IMR-90 (cell line): Measurements from ENCODE around the gene PRKRIP1. TPM values are rescaled to one million over a fixed set of nuclear protein-coding genes. Genes with fewer than 3 reads are reported as not detected.

ENCODE experiments used
- ATAC-seq: fragments of 200-7000 bp; cut with Tn5 transposase; 2 replicates; pipeline ENCODE4 v1.9.1; 2020; ENCODE audit warnings: low read depth, mild to moderate bottlenecking, moderate library complexity
- BruUV-seq: library from RNA; stranded (reverse); fragments of 400-500 nt; replicated peaks from 2 replicates; lab custom pipeline; 2021; lab: Mats Ljungman, UMichigan
- CTCF ChIA-PET: fragments of 300-600 bp; formaldehyde crosslinking; extraction: SDS; loops from one replicate; lab custom pipeline; 2021; ENCODE audit warnings: antibody characterized with exemption; lab: Yijun Ruan, JAX
- POLR2A ChIA-PET: fragments of 300-600 bp; sonication (Branson Sonifier 250); formaldehyde crosslinking; loops from one replicate; lab custom pipeline; 2022; ENCODE audit warnings: antibody characterized with exemption; ENCODE audit not compliant: unreplicated experiment; lab: Charles Lee
- DNase-seq: peaks from one replicate; pipeline ENCODE4 v3.0.0; 2013
- H2AFZ ChIP-seq: replicated peaks from 2 replicates; pipeline ENCODE3; 2013; ENCODE audit warnings: low read length, mild to moderate bottlenecking; ENCODE audit not compliant: poor library complexity
- H2AK5ac ChIP-seq: 2 replicates; pipeline ENCODE4 v1.6.1; 2013; ENCODE audit warnings: low read depth, low read length, inconsistent platforms
- H2AK9ac ChIP-seq: replicated peaks from 2 replicates; pipeline ENCODE3; 2013; ENCODE audit warnings: mild to moderate bottlenecking, low read depth, low read length, moderate library complexity; ENCODE audit not compliant: poor library complexity
- H2BK120ac ChIP-seq: 2 replicates; pipeline ENCODE4 v1.6.1; 2013; ENCODE audit warnings: low read depth, low read length, inconsistent platforms
- H2BK15ac ChIP-seq: 3 replicates; pipeline ENCODE4 v1.6.1; 2013; ENCODE audit warnings: low read depth, low read length, inconsistent platforms
- H2BK20ac ChIP-seq: 2 replicates; pipeline ENCODE4 v1.6.1; 2013; ENCODE audit warnings: low read depth, mild to moderate bottlenecking, inconsistent platforms, low read length, moderate library complexity
- H2BK5ac ChIP-seq: 2 replicates; pipeline ENCODE4 v1.6.1; 2013; ENCODE audit warnings: mild to moderate bottlenecking, low read depth, low read length, inconsistent platforms; ENCODE audit not compliant: poor library complexity, severe bottlenecking
- H3K14ac ChIP-seq: replicated peaks from 2 replicates; pipeline ENCODE4 v1.6.1; 2013; ENCODE audit warnings: low read depth, low read length, inconsistent platforms
- H3K18ac ChIP-seq: 2 replicates; pipeline ENCODE4 v1.6.1; 2013; ENCODE audit warnings: low read depth, low read length, control low read depth
- H3K23ac ChIP-seq: 2 replicates; pipeline ENCODE4 v1.6.1; 2013; ENCODE audit warnings: low read depth, low read length, inconsistent platforms
- H3K27ac ChIP-seq: 2 replicates; pipeline ENCODE4 v1.5.1; 2013; ENCODE audit warnings: mild to moderate bottlenecking, control low read depth, low read length; ENCODE audit not compliant: insufficient read depth
- H3K27me3 ChIP-seq: 2 replicates; pipeline ENCODE4 v1.6.1; 2013; ENCODE audit warnings: low read length; ENCODE audit not compliant: control insufficient read depth, insufficient read depth
- H3K36me3 ChIP-seq: 2 replicates; pipeline ENCODE4 v1.6.1; 2013; ENCODE audit warnings: low read length, mixed read lengths; ENCODE audit not compliant: control insufficient read depth, insufficient read depth
- H3K4ac ChIP-seq: 2 replicates; pipeline ENCODE4 v1.6.1; 2013; ENCODE audit warnings: low read depth, low read length, inconsistent platforms
- H3K4me1 ChIP-seq: 2 replicates; pipeline ENCODE4 v1.6.1; 2013; ENCODE audit warnings: low read length, mixed read lengths; ENCODE audit not compliant: control insufficient read depth, insufficient read depth
- H3K4me2 ChIP-seq: 2 replicates; pipeline ENCODE4 v1.6.1; 2013; ENCODE audit warnings: low read depth, mild to moderate bottlenecking, control low read depth, low read length, moderate library complexity
- H3K4me3 ChIP-seq: 2 replicates; pipeline ENCODE4 v1.5.1; 2013; ENCODE audit warnings: low read depth, mild to moderate bottlenecking, control low read depth, low read length, moderate library complexity; ENCODE audit not compliant: insufficient read depth
- H3K56ac ChIP-seq: 2 replicates; pipeline ENCODE4 v1.6.1; 2013; ENCODE audit warnings: low read length, inconsistent platforms; ENCODE audit not compliant: insufficient read depth; ENCODE audit errors: extremely low read depth
- H3K79me1 ChIP-seq, 2 experiments: 2 replicates each; pipeline ENCODE4 v1.6.1; 2013; ENCODE audit warnings: low read length in 2 of 2, inconsistent platforms in 1 of 2, low read depth in 1 of 2
- H3K9ac ChIP-seq: 2 replicates; pipeline ENCODE4 v1.6.1; 2013; ENCODE audit warnings: low read depth, low read length, control low read depth
- H3K9me1 ChIP-seq: 2 replicates; pipeline ENCODE4 v1.6.1; 2013; ENCODE audit warnings: low read length, inconsistent platforms; ENCODE audit not compliant: insufficient read depth
- H3K9me3 ChIP-seq: 2 replicates; pipeline ENCODE4 v1.6.1; 2013; ENCODE audit warnings: low read length; ENCODE audit not compliant: control insufficient read depth, insufficient read depth
- H4K20me1 ChIP-seq: 2 replicates; pipeline ENCODE4 v1.6.1; 2013; ENCODE audit warnings: low read length, inconsistent platforms; ENCODE audit not compliant: insufficient read depth
- H4K5ac ChIP-seq: 2 replicates; pipeline ENCODE4 v1.6.1; 2013; ENCODE audit warnings: mild to moderate bottlenecking, low read depth, low read length, control low read depth
- H4K8ac ChIP-seq, 2 experiments: 2 replicates each; pipeline ENCODE4 v1.6.1; 2013; ENCODE audit warnings: low read depth in 2 of 2, low read length in 2 of 2, control low read depth in 1 of 2, inconsistent platforms in 1 of 2
- H4K91ac ChIP-seq: 2 replicates; pipeline ENCODE4 v1.6.1; 2013; ENCODE audit warnings: low read depth, low read length, inconsistent platforms; ENCODE audit not compliant: insufficient read depth
- NFE2L2 ChIP-seq: fragments of 150-350 bp; IDR thresholded peaks from 2 replicates; pipeline ENCODE4 v1.6.1; 2016; ENCODE audit warnings: low read depth, mild to moderate bottlenecking, low read length
- RAD21 ChIP-seq: IDR thresholded peaks from 2 replicates; pipeline ENCODE4 v1.6.1; 2012; ENCODE audit warnings: low read length, improper control_type of control experiment
- SMC3 ChIP-seq: fragments of 150-350 bp; IDR thresholded peaks from 2 replicates; pipeline ENCODE4 v1.6.1; 2016; ENCODE audit warnings: low read depth, mild to moderate bottlenecking, antibody characterized with exemption, low read length, moderate library complexity
- WGBS, 2 experiments: methylation state at CpG; one replicate each; pipeline versions ENCODE4 v1.1.5 to v1.1.7; 2013; ENCODE audit warnings: missing lambda C conversion rate in 2 of 2; ENCODE audit not compliant: insufficient read length in 1 of 2; ENCODE audit errors: extremely low coverage in 2 of 2; 5-methylcytosine and 5-hydroxymethylcytosine counted together
- dilution Hi-C: fragments of 300-500 bp; cut with HindIII; formaldehyde crosslinking; loops from one replicate; pipeline ENCODE4 v1.14.3; 2018; ENCODE audit warnings: low sequenced_read_pairs; ENCODE audit not compliant: unreplicated experiment
- in situ Hi-C: fragments of 300-500 bp; cut with MboI; formaldehyde crosslinking; loops from 3 replicates; pipeline ENCODE4 v1.14.3; 2019; ENCODE audit warnings: low sequenced_read_pairs, inconsistent platforms, mixed read lengths
- intact Hi-C: fragments of 100-400 bp; cut with micrococcal nuclease; formaldehyde crosslinking; loops from 2 replicates; pipeline ENCODE4 v1.10.0; 2022
- polyA plus RNA-seq, 3 experiments: library from polyadenylated mRNA; depleted of rRNA; stranded (reverse); fragments of >200 nt; gene quantifications; 2 replicates each; pipeline ENCODE4 v1.2.3, GENCODE V29; 2012; ENCODE audit warnings: low replicate concordance in 1 of 3
- total RNA-seq: library from RNA; depleted of rRNA; stranded (reverse); fragments of >200 nt; gene quantifications from 2 replicates; pipeline ENCODE4 v1.2.3, GENCODE V29; 2012
- TF ChIP-seq, protein P1 (sequence below): conservative IDR thresholded peaks from 2 replicates; pipeline ENCODE4 v1.5.1; 2012; ENCODE audit warnings: mild to moderate bottlenecking, low read depth, low read length, improper control_type of control experiment

Gene PRKRIP1
- total and polyA plus RNA-seq, 2 of the 4 experiments (the other 2 are of a cell fraction) = 6.5 to 21.6 TPM

GRCh38 chr7:102412548-102412947, 16.4 kb downstream of the PRKRIP1 start:
- H3K27ac ChIP-seq = no peak overlapping the region
- no CpG with 5 or more reads among the region's 6 CpGs for WGBS, 2 experiments
- H2AK5ac ChIP-seq = no peak overlapping the region
- in situ Hi-C loops = no loop called here
- ChIA-PET POLR2A (no interaction called here), CTCF (interaction anchor here (1.7 kb wide), 1 partner anchor 8 kb away, joined by 5 read pairs; no protein-coding TSS in a partner anchor)
- no peaks in the 10 kb centered on the region for H3K27me3 ChIP-seq
- no peak overlapping the region for H4K5ac ChIP-seq
- H3K56ac ChIP-seq = no peak overlapping the region
- no TSS peak for BruUV-seq
- H3K23ac ChIP-seq = no peak overlapping the region
- dilution Hi-C loops = no loop called here
- no peak overlapping the region for H3K14ac ChIP-seq
- TF ChIP-seq, protein P1, sequence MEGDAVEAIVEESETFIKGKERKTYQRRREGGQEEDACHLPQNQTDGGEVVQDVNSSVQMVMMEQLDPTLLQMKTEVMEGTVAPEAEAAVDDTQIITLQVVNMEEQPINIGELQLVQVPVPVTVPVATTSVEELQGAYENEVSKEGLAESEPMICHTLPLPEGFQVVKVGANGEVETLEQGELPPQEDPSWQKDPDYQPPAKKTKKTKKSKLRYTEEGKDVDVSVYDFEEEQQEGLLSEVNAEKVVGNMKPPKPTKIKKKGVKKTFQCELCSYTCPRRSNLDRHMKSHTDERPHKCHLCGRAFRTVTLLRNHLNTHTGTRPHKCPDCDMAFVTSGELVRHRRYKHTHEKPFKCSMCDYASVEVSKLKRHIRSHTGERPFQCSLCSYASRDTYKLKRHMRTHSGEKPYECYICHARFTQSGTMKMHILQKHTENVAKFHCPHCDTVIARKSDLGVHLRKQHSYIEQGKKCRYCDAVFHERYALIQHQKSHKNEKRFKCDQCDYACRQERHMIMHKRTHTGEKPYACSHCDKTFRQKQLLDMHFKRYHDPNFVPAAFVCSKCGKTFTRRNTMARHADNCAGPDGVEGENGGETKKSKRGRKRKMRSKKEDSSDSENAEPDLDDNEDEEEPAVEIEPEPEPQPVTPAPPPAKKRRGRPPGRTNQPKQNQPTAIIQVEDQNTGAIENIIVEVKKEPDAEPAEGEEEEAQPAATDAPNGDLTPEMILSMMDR = peak; percentile 19; the same call in 1 of the 2 replicates
- TF ChIP-seq SMC3 = peak; percentile 27; the same call in 1 of the 2 replicates
- TF ChIP-seq RAD21 = peak; percentile 23; the same call in 1 of the 2 replicates
- no peak for TF ChIP-seq NFE2L2
- H3K4ac ChIP-seq = no peak overlapping the region
- H2AK9ac ChIP-seq = no peak overlapping the region
- DNase-seq = peak; percentile 13
- no peak overlapping the region for H2BK15ac ChIP-seq
- no peaks in the 10 kb centered on the region for H3K9me3 ChIP-seq
- H3K4me3 ChIP-seq = no peak overlapping the region
- no peak overlapping the region for H3K18ac ChIP-seq
- H3K9ac ChIP-seq = no peak overlapping the region
- no peak overlapping the region for H2AFZ ChIP-seq
- intact Hi-C loops = no loop called here
- no peak overlapping the region for H2BK5ac ChIP-seq
- no peaks in the 10 kb centered on the region for H3K4me1 ChIP-seq
- H2BK20ac ChIP-seq = no peak overlapping the region
- H3K36me3 ChIP-seq = peaks cover 55% of the 10 kb centered on the region
- peaks cover 32 to 67% of the 10 kb centered on the region in 2 experiments for H3K79me1 ChIP-seq
- no peak overlapping the region for H3K4me2 ChIP-seq
- peaks cover 3% of the 10 kb centered on the region; the same call in 1 of the 2 replicates for H3K9me1 ChIP-seq
- no peak overlapping the region for H2BK120ac ChIP-seq
- H4K20me1 ChIP-seq = peaks cover 13% of the 10 kb centered on the region
- no peak overlapping the region for H4K91ac ChIP-seq
- H4K8ac ChIP-seq = no peak overlapping the region
- no peak for ATAC-seq
